Vagina (tissue), 2 donors: ENCODE measurements around the gene RAB3GAP1. TPM values are rescaled to one million over a fixed set of nuclear protein-coding genes. Genes with fewer than 3 reads are reported as not detected.

Experiments used
- DNase-seq, 2 donors: peaks; one replicate each; pipeline ENCODE4 v3.0.0-alpha.2; 2017; ENCODE audit errors: extremely low spot score in 2 of 2
- H3K27ac ChIP-seq: fragments of 200-600 bp; sonication (generic); one replicate; pipeline ENCODE4 v1.5.1; 2019
- H3K27me3 ChIP-seq: fragments of 200-600 bp; sonication (generic); one replicate; pipeline ENCODE4 v1.5.1; 2019
- H3K36me3 ChIP-seq, 2 donors: fragments of 200-600 bp; sonication (generic); one replicate each; pipeline ENCODE4 v1.5.1; 2017 to 2019
- H3K4me1 ChIP-seq: fragments of 200-600 bp; sonication (generic); one replicate; pipeline ENCODE4 v1.5.1; 2019
- H3K4me3 ChIP-seq, 2 donors: fragments of 200-600 bp; sonication (generic); 1 replicate in 1 of 2; 2 replicates in 1 of 2; pipeline ENCODE4 v1.5.1; 2016 to 2019
- H3K9me3 ChIP-seq: fragments of 200-600 bp; sonication (generic); one replicate; pipeline ENCODE4 v1.5.1; 2019
- CTCF ChIP-seq, 3 experiments: fragments of 450-650 bp in 2 of 3; fragments of 200-600 bp in 1 of 3; sonication (generic) in 1 of 3; IDR thresholded peaks; one replicate each; pipeline ENCODE4 v1.5.1; 2017 to 2019; ENCODE audit warnings: antibody characterized with exemption in 3 of 3, mild to moderate bottlenecking in 2 of 3, moderate library complexity in 2 of 3
- POLR2A ChIP-seq, 2 donors: fragments of 450-650 bp; IDR thresholded peaks; one replicate each; pipeline ENCODE4 v1.6.1; 2017; ENCODE audit warnings: antibody characterized with exemption in 2 of 2, mild to moderate bottlenecking in 2 of 2, moderate library complexity in 2 of 2
- POLR2AphosphoS5 ChIP-seq, 2 donors: sonication (generic); formaldehyde crosslinking; IDR thresholded peaks; one replicate each; pipeline ENCODE4 v1.9.0; 2017; ENCODE audit warnings: antibody characterized with exemption in 2 of 2, mild to moderate bottlenecking in 2 of 2, low read depth in 1 of 2; ENCODE audit not compliant: insufficient read depth in 1 of 2
- intact Hi-C: fragments of 100-400 bp; cut with DNase I; formaldehyde crosslinking; loops from one replicate; pipeline ENCODE4 v1.15.1; 2023
- total RNA-seq: library from RNA; depleted of rRNA; stranded (reverse); fragments of >200 nt; gene quantifications from one replicate; pipeline ENCODE4 v1.2.3, GENCODE V29; 2016

Gene RAB3GAP1
- total RNA-seq, 1 donor from 2014 or later = 44.9 TPM

GRCh38 chr2:135182190-135182589, 130.1 kb downstream of the RAB3GAP1 start:
- H3K36me3 ChIP-seq = no peaks in the 10 kb centered on the region
- H3K4me1 ChIP-seq = no peaks in the 10 kb centered on the region
- no peak overlapping the region for H3K27ac ChIP-seq
- H3K4me3 ChIP-seq = no peak overlapping the region
- intact Hi-C loops = no loop called here
- H3K9me3 ChIP-seq = no peaks in the 10 kb centered on the region
- DNase-seq = no peak
- H3K27me3 ChIP-seq = no peaks in the 10 kb centered on the region
- TF ChIP-seq POLR2AphosphoS5 (IDR thresholded peaks at IDR 0.05; ENCODE audit: insufficient read depth in 1 of 2, low read depth in 1 of 2) = no peak
- no peak for TF ChIP-seq POLR2A (IDR thresholded peaks at IDR 0.05)
- no peak for TF ChIP-seq CTCF (IDR thresholded peaks at IDR 0.05)

- H3K9me3 ChIP-seq = no peaks in the 10 kb centered on the region
- no peak for DNase-seq
- no peaks in the 10 kb centered on the region for H3K4me1 ChIP-seq
- H3K27me3 ChIP-seq = no peaks in the 10 kb centered on the region
- intact Hi-C loops = no loop called here
- H3K4me3 ChIP-seq = no peak overlapping the region
- no peak overlapping the region for H3K27ac ChIP-seq
- TF ChIP-seq CTCF (IDR thresholded peaks at IDR 0.05) (no peak), POLR2A (IDR thresholded peaks at IDR 0.05) (no peak), POLR2AphosphoS5 (IDR thresholded peaks at IDR 0.05; ENCODE audit: insufficient read depth in 1 of 2, low read depth in 1 of 2) (no peak)
- H3K36me3 ChIP-seq = no peaks in the 10 kb centered on the region
Measured at GRCh38 chr2:135182601-135183000, 130.5 kb downstream of the RAB3GAP1 start.

DNA sequence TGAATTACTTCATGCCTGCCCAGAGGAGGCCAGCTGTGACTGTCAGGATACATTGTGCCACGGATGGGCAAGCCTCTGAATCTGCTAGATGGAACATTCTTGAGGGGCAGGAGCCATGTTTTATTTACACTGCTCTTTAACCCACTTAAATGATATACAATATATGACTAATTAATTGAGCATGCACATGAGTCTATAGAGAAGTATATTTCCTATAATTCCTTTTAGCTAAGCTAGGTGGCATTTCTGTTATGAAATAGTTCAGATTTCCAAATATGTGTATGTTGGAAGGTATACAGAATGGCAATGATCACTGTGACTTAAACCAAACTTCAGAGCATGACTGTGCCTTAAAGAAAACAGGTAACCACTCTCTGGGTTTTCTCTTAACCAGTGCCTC, 131.7 kb downstream of the RAB3GAP1 start:
- no peaks in the 10 kb centered on the region for H3K9me3 ChIP-seq
- intact Hi-C loops = no loop called here

DNA sequence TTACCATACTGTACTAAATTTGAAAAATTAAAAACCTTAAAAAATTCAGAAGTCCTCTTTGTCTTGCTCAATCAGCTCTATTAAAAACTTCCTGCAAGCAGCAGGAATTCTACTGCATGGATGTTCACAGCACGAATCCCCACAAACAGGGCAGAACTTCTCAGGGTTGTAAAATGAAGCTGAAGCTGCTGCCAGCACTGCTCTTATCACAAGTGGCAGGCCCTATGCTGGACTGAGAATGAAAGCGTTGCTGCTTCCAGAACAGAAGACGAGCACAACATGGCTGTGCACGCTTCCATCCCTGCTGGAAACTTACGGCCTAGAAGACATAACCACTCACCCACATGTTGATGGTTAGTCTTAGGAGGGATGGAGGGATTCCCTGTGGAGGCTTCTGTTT, 134.0 kb downstream of the RAB3GAP1 start:
- intact Hi-C loops = no loop called here
- no peak for TF ChIP-seq CTCF (IDR thresholded peaks at IDR 0.05)
- TF ChIP-seq POLR2AphosphoS5 (IDR thresholded peaks at IDR 0.05; ENCODE audit: insufficient read depth in 1 of 2, low read depth in 1 of 2) = no peak
- no peak for TF ChIP-seq POLR2A (IDR thresholded peaks at IDR 0.05)
- Histone ChIP-seq H3K27ac (no peak overlapping the region), H3K9me3 (peaks cover 4% of the 10 kb centered on the region), H3K27me3 (no peaks in the 10 kb centered on the region), H3K4me3 (no peak overlapping the region), H3K4me1 (no peaks in the 10 kb centered on the region), H3K36me3 (no peaks in the 10 kb centered on the region)
- DNase-seq = no peak

More for the DNA sequence above, 131.7 kb downstream of the RAB3GAP1 start:
- Histone ChIP-seq H3K36me3 (no peaks in the 10 kb centered on the region), H3K27ac (no peak overlapping the region), H3K4me3 (no peak overlapping the region), H3K4me1 (no peaks in the 10 kb centered on the region), H3K27me3 (no peaks in the 10 kb centered on the region)
- no peak for DNase-seq
- TF ChIP-seq POLR2A (IDR thresholded peaks at IDR 0.05) = no peak
- TF ChIP-seq CTCF (IDR thresholded peaks at IDR 0.05) = no peak
- TF ChIP-seq POLR2AphosphoS5 (IDR thresholded peaks at IDR 0.05; ENCODE audit: insufficient read depth in 1 of 2, low read depth in 1 of 2) = no peak

DNA sequence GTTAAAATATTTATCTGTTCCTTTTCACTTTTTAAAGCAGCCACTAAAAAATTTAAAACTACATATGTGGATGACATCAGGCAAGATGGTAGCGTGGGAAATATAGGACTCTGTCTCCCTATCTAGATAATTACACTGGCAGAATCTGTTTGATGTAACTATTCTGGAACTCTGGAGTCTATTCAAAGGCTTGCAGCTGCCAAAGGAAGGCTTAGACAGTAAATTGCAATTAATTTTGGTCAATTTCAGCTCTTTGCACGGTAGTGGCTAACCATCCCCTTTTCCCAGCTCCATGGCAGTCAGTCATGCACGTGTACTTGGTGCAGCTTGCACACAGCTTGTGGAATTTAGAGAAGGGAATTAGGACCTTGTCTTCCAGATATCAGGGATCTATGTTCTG, 135.2 kb downstream of the RAB3GAP1 start:
- intact Hi-C loops = no loop called here
- no peaks in the 10 kb centered on the region for H3K4me1 ChIP-seq
- H3K36me3 ChIP-seq = no peaks in the 10 kb centered on the region
- H3K27me3 ChIP-seq = no peaks in the 10 kb centered on the region
- no peak overlapping the region for H3K4me3 ChIP-seq
- peaks cover 4% of the 10 kb centered on the region for H3K9me3 ChIP-seq
- no peak for TF ChIP-seq CTCF (IDR thresholded peaks at IDR 0.05)
- TF ChIP-seq POLR2A (IDR thresholded peaks at IDR 0.05) = no peak
- no peak for TF ChIP-seq POLR2AphosphoS5 (IDR thresholded peaks at IDR 0.05; ENCODE audit: insufficient read depth in 1 of 2, low read depth in 1 of 2)
- no peak overlapping the region for H3K27ac ChIP-seq
- DNase-seq = no peak
